ENCODE measurements around the gene SFSWAP. TPM values are rescaled to one million over a fixed set of nuclear protein-coding genes. Genes with fewer than 3 reads are reported as not detected.

The SFSWAP gene
- total RNA-seq, 1 experiment from 2014 or later, result 33.9 TPM

GRCh38 chr12:131787143-131787660, 76.3 kb downstream of the SFSWAP start:
- DNase-seq (ENCODE audit: low read depth), result no peak

GRCh38 chr12:131788070-131788469, 77.2 kb downstream of the SFSWAP start:
- no peak for DNase-seq (ENCODE audit: low read depth)

- no peak for DNase-seq (ENCODE audit: low read depth)
Measured at GRCh38 chr12:131789638-131790037, 78.7 kb downstream of the SFSWAP start.

- peak; percentile 28 for DNase-seq (ENCODE audit: low read depth)
Measured at GRCh38 chr12:131793243-131794022, 82.5 kb downstream of the SFSWAP start.

GRCh38 chr12:131794061-131794460, 83.2 kb downstream of the SFSWAP start:
- no peak for DNase-seq (ENCODE audit: low read depth)

GRCh38 chr12:131794573-131794972, 83.7 kb downstream of the SFSWAP start:
- DNase-seq (ENCODE audit: low read depth), result no peak

GRCh38 chr12:131795064-131795463, 84.2 kb downstream of the SFSWAP start:
- DNase-seq (ENCODE audit: low read depth), result no peak

GRCh38 chr12:131795690-131796410, 85.0 kb downstream of the SFSWAP start:
- DNase-seq (ENCODE audit: low read depth), result no peak

- no peak for DNase-seq (ENCODE audit: low read depth)
Measured at GRCh38 chr12:131796411-131796736, 85.5 kb downstream of the SFSWAP start.

GRCh38 chr12:131796754-131797587, 86.1 kb downstream of the SFSWAP start:
- no peak for DNase-seq (ENCODE audit: low read depth)

GRCh38 chr12:131797588-131797934, 86.7 kb downstream of the SFSWAP start:
- DNase-seq (ENCODE audit: low read depth), result no peak

- DNase-seq (ENCODE audit: low read depth), result no peak
Measured at GRCh38 chr12:131799195-131799594, 88.3 kb downstream of the SFSWAP start.

GRCh38 chr12:131799828-131800593, 89.1 kb downstream of the SFSWAP start:
- DNase-seq (ENCODE audit: low read depth), result no peak

- no peak for DNase-seq (ENCODE audit: low read depth)
Measured at GRCh38 chr12:131800594-131801135, 89.8 kb downstream of the SFSWAP start.

GRCh38 chr12:131801254-131801866, 90.5 kb downstream of the SFSWAP start:
- DNase-seq (ENCODE audit: low read depth), result no peak

GRCh38 chr12:131803961-131804521, 93.2 kb downstream of the SFSWAP start:
- DNase-seq (ENCODE audit: low read depth), result no peak

GRCh38 chr12:131805421-131805820, 94.5 kb downstream of the SFSWAP start:
- DNase-seq (ENCODE audit: low read depth), result no peak

GRCh38 chr12:131806674-131807073, 95.8 kb downstream of the SFSWAP start:
- no peak for DNase-seq (ENCODE audit: low read depth)

- DNase-seq (ENCODE audit: low read depth), result no peak
Measured at GRCh38 chr12:131808744-131809371, 98.0 kb downstream of the SFSWAP start.

All from Daoy (cell line).